Endothelial cell (in vitro differentiated cells): ENCODE data around the gene FAM200B. TPM values are rescaled to one million over a fixed set of nuclear protein-coding genes. Genes with fewer than 3 reads are reported as not detected.
A peak's percentile ranks its signal among the peaks of the same experiment; 100 is the strongest.

ENCODE experiments used
- DNase-seq: peaks from one replicate; pipeline ENCODE4 v3.0.0; 2021; ENCODE audit warnings: low spot score
- H3K27ac Mint-ChIP-seq: one replicate; pipeline ENCODE4 v1.8.0; 2021; ENCODE audit warnings: mixed read lengths, inconsistent platforms; ENCODE audit not compliant: unreplicated experiment
- H3K27me3 Mint-ChIP-seq: one replicate; pipeline ENCODE4 v1.8.0; 2021; ENCODE audit warnings: mild to moderate bottlenecking, moderate library complexity, mixed read lengths, inconsistent platforms; ENCODE audit not compliant: unreplicated experiment
- H3K36me3 Mint-ChIP-seq: one replicate; pipeline ENCODE4 v1.8.0; 2021; ENCODE audit warnings: mild to moderate bottlenecking, low read depth, mixed read lengths, inconsistent platforms; ENCODE audit not compliant: unreplicated experiment
- H3K4me1 Mint-ChIP-seq: one replicate; pipeline ENCODE4 v1.8.0; 2021; ENCODE audit warnings: mild to moderate bottlenecking, mixed read lengths, inconsistent platforms; ENCODE audit not compliant: unreplicated experiment
- H3K4me3 Mint-ChIP-seq: one replicate; pipeline ENCODE4 v1.8.0; 2021; ENCODE audit warnings: mild to moderate bottlenecking, mixed read lengths, inconsistent platforms; ENCODE audit not compliant: unreplicated experiment
- H3K9me3 Mint-ChIP-seq: one replicate; pipeline ENCODE4 v1.8.0; 2021; ENCODE audit warnings: mixed read lengths, inconsistent platforms; ENCODE audit not compliant: unreplicated experiment
- CTCF ChIP-seq: fragments of 200-600 bp; sonication (generic); IDR thresholded peaks from one replicate; pipeline ENCODE4 v1.5.0; 2021; ENCODE audit warnings: antibody characterized with exemption; ENCODE audit not compliant: unreplicated experiment
- total RNA-seq: library from RNA; stranded (reverse); fragmentation: NEBNext Ultra II Directional; extraction: Animal tissue kit (Norgen Biotek cat#: 25700); gene quantifications from one replicate; pipeline ENCODE4 v1.2.1, GENCODE V29; 2021; ENCODE audit not compliant: unreplicated experiment

The FAM200B gene
- total RNA-seq, 1 donor from 2014 or later: 22.8 TPM

- H3K4me3 Mint-ChIP-seq: no peak overlapping the region
- no peaks in the 10 kb centered on the region for H3K9me3 Mint-ChIP-seq
- peaks cover 5% of the 10 kb centered on the region for H3K36me3 Mint-ChIP-seq
- H3K27ac Mint-ChIP-seq: no peak overlapping the region
- no peak for TF ChIP-seq CTCF
- peaks cover 2% of the 10 kb centered on the region for H3K27me3 Mint-ChIP-seq
- DNase-seq: no peak
- peaks cover 16% of the 10 kb centered on the region for H3K4me1 Mint-ChIP-seq
Measured at GRCh38 chr4:15692602-15693001, 11.0 kb downstream of the FAM200B start.

DNA sequence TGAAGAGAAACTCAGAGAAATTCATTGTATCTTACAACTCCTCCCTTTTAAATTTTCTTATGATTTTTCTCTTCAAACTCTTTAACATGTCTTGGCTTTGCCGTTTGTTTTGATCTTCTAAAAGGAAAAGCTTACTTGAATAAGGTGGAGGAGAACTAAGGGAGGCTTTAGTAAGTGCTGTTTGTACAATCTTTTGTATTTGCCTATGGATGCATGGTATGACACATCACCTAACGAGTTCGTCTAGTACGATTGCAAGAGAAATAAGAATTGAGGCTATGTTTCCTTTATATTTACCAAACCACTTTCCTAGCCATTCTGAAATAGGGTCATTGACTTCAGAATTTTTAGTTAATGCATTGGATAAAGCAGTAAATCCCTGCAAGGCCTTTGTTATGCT lies 12.8 kb downstream of the FAM200B start:
- Mint-ChIP-seq H3K27me3 (peaks cover 2% of the 10 kb centered on the region), H3K4me1 (peaks cover 26% of the 10 kb centered on the region), H3K4me3 (no peak overlapping the region), H3K36me3 (peaks cover 5% of the 10 kb centered on the region), H3K9me3 (no peaks in the 10 kb centered on the region), H3K27ac (no peak overlapping the region)
- no peak for TF ChIP-seq CTCF
- DNase-seq: no peak

DNA sequence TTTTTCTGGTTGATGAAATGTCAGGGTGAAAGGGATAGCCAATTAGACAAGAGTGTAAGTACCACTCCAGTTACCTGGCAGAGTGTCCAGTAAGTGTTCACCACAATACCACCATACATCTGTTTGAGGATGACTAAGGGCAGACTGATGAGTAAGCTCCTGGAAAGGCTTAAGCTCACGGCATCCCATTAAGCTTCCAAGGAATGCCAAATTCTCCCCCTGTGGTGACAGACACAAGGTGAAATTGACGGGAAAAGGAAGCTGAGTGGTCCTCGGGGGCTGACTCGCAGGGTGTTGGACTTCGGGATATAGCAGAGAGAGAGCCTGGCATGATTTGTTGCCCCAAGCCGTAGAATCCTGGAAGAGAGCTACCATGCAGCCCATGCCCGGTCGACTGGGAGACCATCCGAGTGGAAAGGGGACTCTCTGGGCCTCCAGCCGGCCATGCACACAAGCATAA lies 13.6 kb downstream of the FAM200B start:
- Mint-ChIP-seq H3K4me1 (peaks cover 24% of the 10 kb centered on the region), H3K36me3 (peaks cover 5% of the 10 kb centered on the region), H3K4me3 (no peak overlapping the region), H3K27me3 (peaks cover 2% of the 10 kb centered on the region), H3K27ac (no peak overlapping the region), H3K9me3 (no peaks in the 10 kb centered on the region)
- no peak for TF ChIP-seq CTCF
- DNase-seq: no peak

GRCh38 chr4:15695729-15696128 lies 14.1 kb downstream of the FAM200B start:
- H3K27ac Mint-ChIP-seq: no peak overlapping the region
- H3K9me3 Mint-ChIP-seq: no peaks in the 10 kb centered on the region
- peaks cover 20% of the 10 kb centered on the region for H3K4me1 Mint-ChIP-seq
- H3K36me3 Mint-ChIP-seq: peaks cover 5% of the 10 kb centered on the region
- peaks cover 2% of the 10 kb centered on the region for H3K27me3 Mint-ChIP-seq
- DNase-seq: no peak
- H3K4me3 Mint-ChIP-seq: no peak overlapping the region
- TF ChIP-seq CTCF: no peak

DNA sequence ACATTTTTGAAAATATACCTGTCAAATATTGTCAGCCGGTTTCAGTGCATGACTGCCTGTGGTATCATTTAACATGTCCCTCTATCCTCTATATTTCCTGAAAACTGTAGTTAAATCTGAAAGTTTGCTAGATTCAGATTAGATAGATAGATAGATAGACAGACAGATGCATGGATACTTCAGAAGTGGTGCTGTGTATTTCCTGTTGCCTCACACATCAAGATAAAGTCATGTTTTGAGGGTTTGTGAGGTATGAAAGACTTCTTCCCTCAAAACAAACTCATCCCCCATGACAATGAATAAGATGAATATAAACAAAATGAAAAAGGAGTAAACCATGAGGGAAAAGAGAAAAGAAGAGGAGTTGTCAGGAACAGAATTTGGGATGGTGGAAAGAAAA lies 15.2 kb downstream of the FAM200B start:
- Mint-ChIP-seq H3K36me3 (peaks cover 5% of the 10 kb centered on the region), H3K27ac (no peak overlapping the region), H3K4me1 (peaks cover 14% of the 10 kb centered on the region)

More for the DNA sequence above, 15.2 kb downstream of the FAM200B start:
- no peak for TF ChIP-seq CTCF
- H3K27me3 Mint-ChIP-seq: peaks cover 2% of the 10 kb centered on the region
- DNase-seq: no peak
- peak overlapping the region; percentile 4 for H3K4me3 Mint-ChIP-seq
- no peaks in the 10 kb centered on the region for H3K9me3 Mint-ChIP-seq
